GM21360 (cell line): ENCODE measurements around the gene SMAD4.
"Not testable (repeated sequence)": the region's sequence is repeated elsewhere in the genome, so short reads cannot be mapped to it uniquely, and the experiment has no call there.

Experiments used
- ATAC-seq: cut with Tn5 transposase; IDR thresholded peaks from one replicate; pipeline ENCODE4 v1.9.1; 2021; ENCODE audit warnings: mild to moderate bottlenecking, moderate library complexity; ENCODE audit not compliant: unreplicated experiment

Gene SMAD4

GRCh38 chr18:51068105-51068504, 38.1 kb downstream of the SMAD4 start:
- no peak for ATAC-seq

- ATAC-seq, result no peak
Measured at GRCh38 chr18:51069885-51070284, 39.9 kb downstream of the SMAD4 start.

- no peak for ATAC-seq
Measured at GRCh38 chr18:51070545-51070944, 40.5 kb downstream of the SMAD4 start.

GRCh38 chr18:51072586-51073313, 42.7 kb downstream of the SMAD4 start:
- ATAC-seq, result no peak

GRCh38 chr18:51074605-51075004, 44.6 kb downstream of the SMAD4 start:
- ATAC-seq, result peak; percentile 86

- ATAC-seq, result no peak
Measured at GRCh38 chr18:51076503-51076902, 46.5 kb downstream of the SMAD4 start.

GRCh38 chr18:51077217-51077616, 47.2 kb downstream of the SMAD4 start:
- ATAC-seq, result no peak

- ATAC-seq, result no peak
Measured at GRCh38 chr18:51078026-51078425, 48.0 kb downstream of the SMAD4 start.

GRCh38 chr18:51082571-51083267, 52.7 kb downstream of the SMAD4 start:
- ATAC-seq, result peak; percentile 77

- ATAC-seq, result no peak
Measured at GRCh38 chr18:51083398-51083797, 53.4 kb downstream of the SMAD4 start.

GRCh38 chr18:51088410-51088809, 58.4 kb downstream of the SMAD4 start:
- no peak for ATAC-seq

GRCh38 chr18:51089691-51090090, 59.7 kb downstream of the SMAD4 start:
- ATAC-seq, result no peak

- no peak for ATAC-seq
Measured at GRCh38 chr18:51091270-51091669, 61.3 kb downstream of the SMAD4 start.

- no peak for ATAC-seq
Measured at GRCh38 chr18:51092117-51092516, 62.1 kb downstream of the SMAD4 start.

- ATAC-seq, result not testable (repeated sequence)
Measured at GRCh38 chr18:51092967-51093366, 63.0 kb downstream of the SMAD4 start.

GRCh38 chr18:51097021-51097822, 67.2 kb downstream of the SMAD4 start:
- no peak for ATAC-seq

- ATAC-seq, result no peak
Measured at GRCh38 chr18:51098082-51098481, 68.1 kb downstream of the SMAD4 start.

- no peak for ATAC-seq
Measured at GRCh38 chr18:51098513-51098912, 68.5 kb downstream of the SMAD4 start.

- ATAC-seq, result no peak
Measured at GRCh38 chr18:51100385-51101120, 70.5 kb downstream of the SMAD4 start.

GRCh38 chr18:51107082-51107481, 77.1 kb downstream of the SMAD4 start:
- no peak for ATAC-seq
